Activated CD8-positive, alpha-beta memory T cell treated with anti-CD3 and anti-CD28 coated beads for 1 hour (primary cell): Measurements from ENCODE around the gene KRT77.
"Not testable (repeated sequence)": the region's sequence is repeated elsewhere in the genome, so short reads cannot be mapped to it uniquely, and the experiment has no call there.

Experiments used
- DNase-seq, 2 donors: peaks; one replicate each; pipeline ENCODE4 v3.0.0-alpha.2; 2020; ENCODE audit warnings: low read depth in 1 of 2; ENCODE audit errors: extremely low read depth in 1 of 2

Gene KRT77

GRCh38 chr12:52679875-52680274 is 23.4 kb downstream of the KRT77 start:
- DNase-seq = no peak

GRCh38 chr12:52677671-52678070 is 25.7 kb downstream of the KRT77 start:
- no peak for DNase-seq

- no peak for DNase-seq
Observed at GRCh38 chr12:52677126-52677525, 26.2 kb downstream of the KRT77 start.

- no peak for DNase-seq
Observed at GRCh38 chr12:52676163-52676562, 27.2 kb downstream of the KRT77 start.

GRCh38 chr12:52675301-52675701 is 28.0 kb downstream of the KRT77 start:
- no peak for DNase-seq

GRCh38 chr12:52674433-52674775 is 28.9 kb downstream of the KRT77 start:
- no peak for DNase-seq

GRCh38 chr12:52673713-52674432 is 29.5 kb downstream of the KRT77 start:
- DNase-seq = no peak

GRCh38 chr12:52673217-52673616 is 30.1 kb downstream of the KRT77 start:
- DNase-seq = no peak

GRCh38 chr12:52672321-52672933 is 30.9 kb downstream of the KRT77 start:
- no peak for DNase-seq

GRCh38 chr12:52670961-52671360 is 32.4 kb downstream of the KRT77 start:
- DNase-seq = no peak

- no peak for DNase-seq
Observed at GRCh38 chr12:52670506-52670905, 32.8 kb downstream of the KRT77 start.

GRCh38 chr12:52669941-52670340 is 33.4 kb downstream of the KRT77 start:
- DNase-seq = not testable (repeated sequence)

- DNase-seq = no peak
Observed at GRCh38 chr12:52669426-52669825, 33.9 kb downstream of the KRT77 start.

- DNase-seq = no peak
Observed at GRCh38 chr12:52667931-52668330, 35.4 kb downstream of the KRT77 start.

GRCh38 chr12:52667509-52667908 is 35.8 kb downstream of the KRT77 start:
- DNase-seq = no peak

GRCh38 chr12:52666471-52666870 is 36.9 kb downstream of the KRT77 start:
- DNase-seq = no peak

- DNase-seq = no peak
Observed at GRCh38 chr12:52663420-52663819, 39.9 kb downstream of the KRT77 start.

GRCh38 chr12:52662918-52663229 is 40.5 kb downstream of the KRT77 start:
- DNase-seq = no peak

- no peak for DNase-seq
Observed at GRCh38 chr12:52662093-52662917, 41.0 kb downstream of the KRT77 start.

- no peak for DNase-seq
Observed at GRCh38 chr12:52661668-52662067, 41.7 kb downstream of the KRT77 start.

GRCh38 chr12:52660934-52661499 is 42.3 kb downstream of the KRT77 start:
- DNase-seq = no peak

GRCh38 chr12:52659951-52660350 is 43.4 kb downstream of the KRT77 start:
- DNase-seq = no peak
